Measurements from ENCODE around the gene CCDC194.

Gene CCDC194

GRCh38 chr19:17348700-17349099 is 45.3 kb downstream of the CCDC194 start:
- no peak overlapping the region for H3K27ac ChIP-seq (ENCODE audit: extremely low read depth, low read depth, low read length)
- H3K36me3 ChIP-seq (ENCODE audit: control insufficient read depth in 2 of 2, insufficient read depth in 1 of 2, low read length in 2 of 2), result no peaks in the 10 kb centered on the region; a peak in 1 of 3 replicates
- H3K9me3 ChIP-seq (ENCODE audit: control insufficient read depth, insufficient read depth, low read depth, low read length), result no peaks in the 10 kb centered on the region
- H3K4me1 ChIP-seq (ENCODE audit: control insufficient read depth, insufficient read depth, low read length), result no peaks in the 10 kb centered on the region
- ChIA-PET CTCF (interaction anchor here (1.0 to 2.2 kb wide), 3 partner anchors 9 to 40 kb away, joined by 3 to 17 read pairs (median 3); no protein-coding TSS in a partner anchor), POLR2A (no interaction called here)
- H3K4me3 ChIP-seq (ENCODE audit: low read depth, low read length), result no peak overlapping the region
- TF ChIP-seq HIC1 (tag by site-specific recombination; IDR thresholded peaks at IDR 0.05) (peak; percentile 78), ZIC2 (tag by site-specific recombination; IDR thresholded peaks at IDR 0.05) (peak; percentile 80), ZFP41 (tag by site-specific recombination; IDR thresholded peaks at IDR 0.05; ENCODE audit: borderline replicate concordance) (no peak), ZNF596 (tag by site-specific recombination; IDR thresholded peaks at IDR 0.05) (no peak), PRDM10 (tag by site-specific recombination; IDR thresholded peaks at IDR 0.05) (peak; percentile 96), ZBTB48 (tag by site-specific recombination; IDR thresholded peaks at IDR 0.05) (peak; percentile 52; the same call in 1 of the 2 replicates), GLIS2 (tag by site-specific recombination; IDR thresholded peaks at IDR 0.05) (peak; percentile 62; the same call in 1 of the 2 replicates), ZBTB17 (tag by site-specific recombination; IDR thresholded peaks at IDR 0.05) (peak; percentile 94), ZNF76 (tag by site-specific recombination; IDR thresholded peaks at IDR 0.05; ENCODE audit: borderline replicate concordance, low read depth) (peak; percentile 27; the same call in 1 of the 2 replicates), ZSCAN4 (tag by site-specific recombination; IDR thresholded peaks at IDR 0.05) (no peak), OSR2 (tag by site-specific recombination; IDR thresholded peaks at IDR 0.05) (no peak), ZNF701 (tag by site-specific recombination; IDR thresholded peaks at IDR 0.05) (no peak), IKZF3 (tag by site-specific recombination; IDR thresholded peaks at IDR 0.05) (peak; percentile 76), GLIS1 (tag by site-specific recombination; IDR thresholded peaks at IDR 0.05) (peak; percentile 68), ZNF561 (tag by site-specific recombination; IDR thresholded peaks at IDR 0.05; ENCODE audit: borderline replicate concordance) (no peak), BCL11B (tag by site-specific recombination; IDR thresholded peaks at IDR 0.05; ENCODE audit: low read depth) (no peak), SP2 (tag by site-specific recombination; IDR thresholded peaks at IDR 0.05) (peak; percentile 36), ZNF398 (tag by site-specific recombination; IDR thresholded peaks at IDR 0.05) (peak; percentile 75), ZNF404 (tag by site-specific recombination; IDR thresholded peaks at IDR 0.05) (no peak), ZNF600 (tag by site-specific recombination; IDR thresholded peaks at IDR 0.05) (peak; percentile 86), ZNF626 (tag by site-specific recombination; IDR thresholded peaks at IDR 0.05) (no peak), ZNF16 (tag by site-specific recombination; IDR thresholded peaks at IDR 0.05; ENCODE audit: low read depth) (no peak)
- TF ChIP-seq, protein P1, sequence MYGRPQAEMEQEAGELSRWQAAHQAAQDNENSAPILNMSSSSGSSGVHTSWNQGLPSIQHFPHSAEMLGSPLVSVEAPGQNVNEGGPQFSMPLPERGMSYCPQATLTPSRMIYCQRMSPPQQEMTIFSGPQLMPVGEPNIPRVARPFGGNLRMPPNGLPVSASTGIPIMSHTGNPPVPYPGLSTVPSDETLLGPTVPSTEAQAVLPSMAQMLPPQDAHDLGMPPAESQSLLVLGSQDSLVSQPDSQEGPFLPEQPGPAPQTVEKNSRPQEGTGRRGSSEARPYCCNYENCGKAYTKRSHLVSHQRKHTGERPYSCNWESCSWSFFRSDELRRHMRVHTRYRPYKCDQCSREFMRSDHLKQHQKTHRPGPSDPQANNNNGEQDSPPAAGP (tag by site-specific recombination; IDR thresholded peaks at IDR 0.05), result no peak
- TF ChIP-seq, protein P2, sequence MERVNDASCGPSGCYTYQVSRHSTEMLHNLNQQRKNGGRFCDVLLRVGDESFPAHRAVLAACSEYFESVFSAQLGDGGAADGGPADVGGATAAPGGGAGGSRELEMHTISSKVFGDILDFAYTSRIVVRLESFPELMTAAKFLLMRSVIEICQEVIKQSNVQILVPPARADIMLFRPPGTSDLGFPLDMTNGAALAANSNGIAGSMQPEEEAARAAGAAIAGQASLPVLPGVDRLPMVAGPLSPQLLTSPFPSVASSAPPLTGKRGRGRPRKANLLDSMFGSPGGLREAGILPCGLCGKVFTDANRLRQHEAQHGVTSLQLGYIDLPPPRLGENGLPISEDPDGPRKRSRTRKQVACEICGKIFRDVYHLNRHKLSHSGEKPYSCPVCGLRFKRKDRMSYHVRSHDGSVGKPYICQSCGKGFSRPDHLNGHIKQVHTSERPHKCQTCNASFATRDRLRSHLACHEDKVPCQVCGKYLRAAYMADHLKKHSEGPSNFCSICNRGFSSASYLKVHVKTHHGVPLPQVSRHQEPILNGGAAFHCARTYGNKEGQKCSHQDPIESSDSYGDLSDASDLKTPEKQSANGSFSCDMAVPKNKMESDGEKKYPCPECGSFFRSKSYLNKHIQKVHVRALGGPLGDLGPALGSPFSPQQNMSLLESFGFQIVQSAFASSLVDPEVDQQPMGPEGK (tag by site-specific recombination; IDR thresholded peaks at IDR 0.05), result peak; percentile 46; the same call in 1 of the 2 replicates
- TF ChIP-seq, protein P3, sequence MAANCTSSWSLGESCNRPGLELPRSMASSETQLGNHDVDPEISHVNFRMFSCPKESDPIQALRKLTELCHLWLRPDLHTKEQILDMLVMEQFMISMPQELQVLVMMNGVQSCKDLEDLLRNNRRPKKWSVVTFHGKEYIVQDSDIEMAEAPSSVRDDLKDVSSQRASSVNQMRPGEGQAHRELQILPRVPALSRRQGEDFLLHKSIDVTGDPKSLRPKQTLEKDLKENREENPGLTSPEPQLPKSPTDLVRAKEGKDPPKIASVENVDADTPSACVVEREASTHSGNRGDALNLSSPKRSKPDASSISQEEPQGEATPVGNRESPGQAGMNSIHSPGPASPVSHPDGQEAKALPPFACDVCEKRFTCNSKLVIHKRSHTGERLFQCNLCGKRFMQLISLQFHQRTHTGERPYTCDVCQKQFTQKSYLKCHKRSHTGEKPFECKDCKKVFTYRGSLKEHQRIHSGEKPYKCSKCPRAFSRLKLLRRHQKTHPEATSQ (tag by site-specific recombination; IDR thresholded peaks at IDR 0.05), result no peak
